Esophagus muscularis mucosa (tissue), 4 donors: ENCODE results near the gene ZC3H7B. TPM values are rescaled to one million over a fixed set of nuclear protein-coding genes. Genes with fewer than 3 reads are reported as not detected.

Experiments used
- small RNA-seq, 3 donors: library from RNA; depleted of rRNA; stranded (forward); fragments of <200 nt; gene quantifications; one replicate each; pipeline ENCODE3, GENCODE V24; 2016
- total RNA-seq, 4 donors: library from RNA; depleted of rRNA; stranded (reverse); fragments of >200 nt; gene quantifications; one replicate each; pipeline versions ENCODE4 v1.1.0 to v1.2.1, GENCODE V29; 2016

ZC3H7B gene
- total RNA-seq, 4 donors from 2014 or later, result 39.9 to 72.2 (median 54.3) TPM

Small RNAs within 50 kb of the gene (small RNA-seq; reads per million reads assigned to genes)
- gene MIR6889 (0 reads per million in 3 donors), gene RNU6-495P (0 reads per million in 3 donors)

Other genes with a start within 250 kb of the ZC3H7B start
- 100 to 1,000 TPM in 1 of 4 donors, 10 to 100 TPM in 3; 50.5 to 111 (median 77.7) TPM for gene EP300, start 208.9 kb upstream of the ZC3H7B start, total RNA-seq
- 10 to 100 TPM; 17.4 to 29.9 (median 22.4) TPM for gene L3MBTL2, start 96.2 kb upstream of the ZC3H7B start, total RNA-seq
- 10 to 100 TPM in 2 of 4 donors, 1 to 10 TPM in 2; 7.5 to 13.2 (median 10.3) TPM for gene CHADL, start 60.6 kb upstream of the ZC3H7B start, total RNA-seq
- 10 to 100 TPM; 39.9 to 87.9 (median 65.5) TPM for gene RANGAP1, start 15.3 kb upstream of the ZC3H7B start, total RNA-seq
- gene TEF, start 80.4 kb downstream of the ZC3H7B start, total RNA-seq, result 10 to 100 TPM; 19.5 to 47.8 (median 36.6) TPM
- gene TOB2, start 145.3 kb downstream of the ZC3H7B start, total RNA-seq, result 100 to 1,000 TPM in 1 of 4 donors, 10 to 100 TPM in 3; 56.2 to 100 (median 93.0) TPM
- 10 to 100 TPM; 36.5 to 46.1 (median 42.2) TPM for gene PHF5A, start 167.2 kb downstream of the ZC3H7B start, total RNA-seq
- gene ACO2, start 167.6 kb downstream of the ZC3H7B start, total RNA-seq, result 100 to 1,000 TPM; 141 to 214 (median 166) TPM
- 10 to 100 TPM; 20.9 to 28.2 (median 23.0) TPM for gene POLR3H, start 242.9 kb downstream of the ZC3H7B start, total RNA-seq